SJSA1 (cell line): Measurements from ENCODE around the gene DOK4. TPM values are rescaled to one million over a fixed set of nuclear protein-coding genes. Genes with fewer than 3 reads are reported as not detected.

ENCODE experiments used
- DNase-seq, 2 experiments: peaks; one replicate each; pipeline ENCODE4 v3.0.0-alpha.2; 2015 to 2020; ENCODE audit warnings: low spot score in 2 of 2, low read depth in 1 of 2
- H3K27ac ChIP-seq: fragments of 250-450 bp; sonication (Bioruptor Pico); 2 replicates; pipeline ENCODE4 v1.5.1; 2020; ENCODE audit warnings: mild to moderate bottlenecking, moderate library complexity
- H3K27me3 ChIP-seq: fragments of 250-450 bp; sonication (Bioruptor Pico); replicated peaks from 2 replicates; pipeline ENCODE4 v1.5.1; 2020; ENCODE audit warnings: mild to moderate bottlenecking, moderate library complexity
- H3K36me3 ChIP-seq: fragments of 250-450 bp; sonication (Bioruptor Pico); 2 replicates; pipeline ENCODE4 v1.5.1; 2020; ENCODE audit warnings: mild to moderate bottlenecking
- H3K4me1 ChIP-seq: fragments of 250-450 bp; sonication (Bioruptor Pico); replicated peaks from 2 replicates; pipeline ENCODE4 v1.6.1; 2021; ENCODE audit warnings: mild to moderate bottlenecking
- H3K4me3 ChIP-seq: fragments of 250-450 bp; sonication (Bioruptor Pico); 2 replicates; pipeline ENCODE4 v1.5.1; 2020; ENCODE audit warnings: mild to moderate bottlenecking
- H3K9me3 ChIP-seq: fragments of 250-450 bp; sonication (Bioruptor Pico); replicated peaks from 2 replicates; pipeline ENCODE4 v1.5.1; 2020; ENCODE audit warnings: mild to moderate bottlenecking
- total RNA-seq: library from RNA; depleted of rRNA; stranded (reverse); fragments of >200 nt; shearing (Covaris generic); gene quantifications from 2 replicates; pipeline ENCODE4 v1.2.3, GENCODE V29; 2014

The DOK4 gene
- total RNA-seq, 1 experiment from 2014 or later: 5.6 TPM

DNA sequence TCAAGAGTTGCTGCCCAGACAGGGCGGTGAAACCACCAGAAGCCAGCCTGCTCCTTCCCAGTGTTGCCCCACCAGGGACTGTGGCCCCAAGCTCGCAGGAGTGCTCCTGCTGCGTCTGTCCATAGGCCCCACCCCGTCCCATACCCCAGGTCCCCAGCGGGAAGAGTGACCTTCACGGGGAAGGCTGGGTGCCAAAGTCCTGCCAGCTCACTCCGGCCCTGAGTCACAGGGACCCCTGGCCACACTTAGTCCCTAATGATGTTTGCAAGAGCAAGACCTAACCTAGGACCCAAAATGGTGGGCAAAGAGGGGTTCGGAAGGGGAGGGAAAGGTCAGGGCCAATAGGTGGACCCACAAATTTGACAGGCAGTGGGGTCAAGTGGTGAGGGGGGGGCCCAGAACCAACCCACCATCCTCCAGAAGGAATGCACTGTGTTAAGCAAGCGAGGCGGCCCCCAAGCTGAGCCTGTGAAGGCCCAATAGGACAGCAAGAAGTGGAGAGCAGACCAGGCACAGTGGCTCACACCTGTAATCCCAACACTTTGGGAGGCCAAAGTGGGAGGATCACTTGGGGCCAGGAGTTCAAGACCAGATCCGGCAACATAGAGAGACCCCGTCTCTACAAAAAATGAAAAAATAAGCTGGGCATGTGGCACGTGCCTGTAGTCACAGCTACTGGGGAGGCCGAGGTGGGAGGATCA, 3.3 kb downstream of the DOK4 start:
- peak in 1 of 2 experiments; percentile 41 for DNase-seq
- no peaks in the 10 kb centered on the region for H3K9me3 ChIP-seq
- H3K27ac ChIP-seq: no peak overlapping the region
- H3K4me1 ChIP-seq: peaks cover 18% of the 10 kb centered on the region
- no peak overlapping the region for H3K4me3 ChIP-seq
- H3K27me3 ChIP-seq: no peaks in the 10 kb centered on the region
- no peaks in the 10 kb centered on the region for H3K36me3 ChIP-seq

DNA sequence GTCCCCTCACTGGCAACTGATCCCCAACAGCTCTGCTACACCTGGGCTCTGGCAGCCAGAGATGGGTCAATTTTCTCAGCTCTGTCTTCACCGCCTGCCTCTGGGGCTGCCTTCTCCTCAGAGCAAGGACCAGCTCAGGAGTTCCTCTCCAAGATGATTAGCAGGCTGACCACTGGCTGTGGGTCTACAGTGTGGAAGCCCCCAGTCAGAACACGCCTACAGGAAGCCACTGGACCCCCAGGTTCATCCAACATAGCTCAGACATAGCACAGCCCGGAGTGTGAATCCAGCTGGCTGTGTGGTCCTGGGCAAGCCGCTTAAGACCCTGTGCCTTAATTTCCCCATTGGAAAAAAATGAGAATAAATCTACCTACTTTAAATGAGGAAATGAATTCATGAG, 4.9 kb downstream of the DOK4 start:
- H3K27me3 ChIP-seq: no peaks in the 10 kb centered on the region
- H3K27ac ChIP-seq: no peak overlapping the region
- peaks cover 14% of the 10 kb centered on the region for H3K4me1 ChIP-seq
- no peak overlapping the region for H3K4me3 ChIP-seq
- no peak for DNase-seq
- no peaks in the 10 kb centered on the region for H3K9me3 ChIP-seq
- no peaks in the 10 kb centered on the region for H3K36me3 ChIP-seq

DNA sequence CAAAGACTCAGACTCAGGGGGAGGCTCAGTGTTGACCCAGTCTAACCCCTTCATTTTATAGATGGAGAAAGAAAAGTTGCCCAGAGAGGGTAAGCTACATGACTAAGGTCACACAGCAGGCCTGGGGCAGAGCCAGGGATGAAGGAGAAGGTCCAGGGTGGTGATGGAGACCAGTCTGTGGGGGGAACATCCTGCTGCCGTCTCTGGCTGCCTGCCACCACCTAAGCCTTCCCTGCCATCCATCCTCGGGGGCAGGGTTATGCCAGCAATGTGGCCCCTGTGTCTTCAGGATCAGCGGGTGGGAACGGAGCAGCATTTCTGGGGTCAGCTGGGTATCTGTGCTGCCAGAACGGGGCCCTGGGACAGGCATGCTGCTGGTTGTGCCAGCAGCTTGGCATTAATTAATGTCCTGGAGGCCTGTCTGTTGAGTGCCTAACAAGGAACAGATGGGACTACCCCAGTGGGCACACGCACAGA, 5.5 kb downstream of the DOK4 start:
- Histone ChIP-seq H3K4me1 (peaks cover 9% of the 10 kb centered on the region), H3K36me3 (no peaks in the 10 kb centered on the region), H3K4me3 (no peak overlapping the region), H3K27me3 (no peaks in the 10 kb centered on the region), H3K9me3 (no peaks in the 10 kb centered on the region), H3K27ac (no peak overlapping the region)
- DNase-seq: no peak

DNA sequence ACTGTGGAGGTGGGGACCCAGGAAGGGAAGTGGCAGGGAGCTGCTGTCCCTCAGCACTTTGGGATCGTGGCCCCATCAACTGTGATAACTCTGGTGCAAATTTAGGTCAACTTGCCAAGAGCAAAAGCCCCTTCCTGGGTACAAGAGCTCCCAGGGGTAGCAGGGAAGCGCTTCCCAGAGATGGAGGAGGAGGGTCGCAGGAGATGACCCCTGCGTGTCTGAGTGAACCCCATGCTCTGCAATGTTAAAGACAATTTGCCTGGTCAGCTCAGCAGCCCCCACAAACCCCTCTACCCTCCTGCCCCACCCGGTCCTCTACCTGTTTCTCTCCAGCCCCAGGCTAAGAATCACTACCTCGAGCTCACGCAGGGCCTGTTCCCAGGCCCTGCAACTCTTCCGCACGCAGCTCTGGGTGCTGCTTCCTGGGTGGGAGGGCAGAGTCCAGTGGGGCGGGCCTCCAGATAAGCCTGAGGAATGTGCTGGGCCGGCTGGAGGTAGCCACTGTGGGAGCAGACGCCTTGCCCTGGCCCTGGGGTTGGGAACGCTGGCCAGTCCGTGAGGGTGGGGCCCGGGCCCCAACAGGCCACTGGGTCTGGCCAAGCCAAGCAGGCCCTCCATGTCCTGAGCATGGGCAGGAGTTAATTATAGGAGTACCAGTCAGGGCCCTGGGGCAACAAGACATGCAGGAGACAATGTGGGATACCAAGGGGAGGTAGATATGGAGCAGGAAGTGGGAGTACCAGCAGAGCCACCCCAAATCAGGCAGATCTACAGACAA, 6.1 kb downstream of the DOK4 start:
- Histone ChIP-seq H3K27ac (no peak overlapping the region), H3K27me3 (no peaks in the 10 kb centered on the region), H3K4me3 (no peak overlapping the region), H3K36me3 (no peaks in the 10 kb centered on the region), H3K4me1 (peaks cover 4% of the 10 kb centered on the region; the same call in 1 of the 2 replicates), H3K9me3 (no peaks in the 10 kb centered on the region)
- no peak for DNase-seq

DNA sequence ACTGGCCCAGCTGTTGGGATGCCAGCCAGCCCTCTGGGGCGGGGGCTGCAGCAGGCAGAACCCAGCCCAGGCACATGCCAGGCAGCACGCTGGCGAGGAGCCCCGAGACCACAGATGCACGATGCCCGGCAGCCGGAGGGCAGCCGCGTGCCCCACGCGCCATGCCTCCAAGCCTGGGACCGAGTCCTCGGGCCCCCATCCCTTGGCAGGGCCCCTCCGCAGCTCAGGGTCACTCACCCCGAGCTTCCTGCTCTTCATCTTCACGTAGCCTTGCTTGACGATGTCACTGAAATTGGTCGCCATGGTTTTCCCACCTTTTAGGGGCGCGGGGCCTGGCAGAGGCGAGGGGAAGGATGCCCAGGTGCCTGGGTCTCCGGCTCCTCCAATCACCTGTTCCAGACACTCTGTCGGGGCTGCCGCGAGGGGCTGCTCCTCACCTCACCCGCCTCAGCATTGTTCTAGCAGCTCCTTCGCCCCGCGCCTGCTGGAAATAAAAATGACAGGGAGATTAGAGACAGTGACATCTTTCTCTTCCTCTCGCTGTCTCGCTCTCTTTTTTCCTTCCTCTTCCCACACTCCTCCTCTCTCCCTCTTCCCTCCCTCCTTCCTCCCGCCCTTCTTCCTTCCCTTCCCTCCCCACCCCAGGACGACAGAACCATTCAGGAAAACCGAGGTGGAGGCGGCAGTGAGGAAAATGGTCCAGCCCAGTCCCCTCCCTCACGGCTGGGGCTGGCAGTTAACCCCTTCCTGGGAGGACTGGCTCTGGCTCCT, 6.9 kb downstream of the DOK4 start:
- Histone ChIP-seq H3K27me3 (no peaks in the 10 kb centered on the region), H3K27ac (no peak overlapping the region), H3K9me3 (no peaks in the 10 kb centered on the region), H3K4me1 (peaks cover 4% of the 10 kb centered on the region; the same call in 1 of the 2 replicates), H3K36me3 (peaks cover 2% of the 10 kb centered on the region; the same call in 1 of the 2 replicates), H3K4me3 (no peak overlapping the region)
- DNase-seq: no peak

DNA sequence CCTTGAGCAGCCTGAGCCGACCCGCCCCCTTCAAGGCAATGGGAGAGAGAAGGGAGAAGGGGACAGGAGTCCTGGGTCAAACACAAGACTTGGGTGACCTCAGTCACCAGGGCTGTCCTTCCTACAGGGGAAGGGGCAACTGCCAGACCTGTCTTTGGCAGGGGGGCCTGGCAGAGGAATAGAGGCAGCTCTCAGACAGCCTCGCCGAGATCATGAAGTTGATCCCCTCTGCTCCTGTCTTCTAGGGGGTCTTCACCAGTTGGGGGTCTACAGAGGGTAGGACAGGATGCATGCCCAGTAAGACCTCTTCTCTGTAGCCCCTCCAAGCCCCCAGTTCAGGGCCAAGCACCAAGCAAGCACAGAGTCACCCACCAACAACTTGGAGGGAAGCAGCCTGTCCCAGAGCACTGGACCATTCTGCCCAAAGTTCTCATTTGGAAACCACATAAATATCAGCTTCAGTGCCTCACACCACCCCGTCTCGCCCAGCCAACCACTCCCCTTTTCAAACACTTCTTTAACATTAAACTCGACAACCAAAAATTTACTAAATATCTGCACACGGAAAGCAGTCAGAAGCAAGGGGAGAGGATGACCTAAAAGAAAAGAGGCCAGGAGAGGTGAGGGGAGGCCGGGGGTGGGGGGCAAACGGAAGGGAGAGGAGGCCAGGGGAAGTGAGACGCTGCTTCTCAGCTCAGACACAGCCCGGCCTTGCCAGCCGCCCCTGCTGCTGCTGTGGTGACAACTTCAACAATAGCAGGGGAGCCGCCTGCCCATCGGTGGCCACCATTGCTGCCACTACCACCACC, 7.7 kb downstream of the DOK4 start:
- no peak for DNase-seq
- Histone ChIP-seq H3K4me3 (no peak overlapping the region), H3K27ac (no peak overlapping the region), H3K36me3 (peaks cover 2% of the 10 kb centered on the region; the same call in 1 of the 2 replicates), H3K9me3 (no peaks in the 10 kb centered on the region), H3K4me1 (peaks cover 4% of the 10 kb centered on the region; the same call in 1 of the 2 replicates), H3K27me3 (no peaks in the 10 kb centered on the region)

DNA sequence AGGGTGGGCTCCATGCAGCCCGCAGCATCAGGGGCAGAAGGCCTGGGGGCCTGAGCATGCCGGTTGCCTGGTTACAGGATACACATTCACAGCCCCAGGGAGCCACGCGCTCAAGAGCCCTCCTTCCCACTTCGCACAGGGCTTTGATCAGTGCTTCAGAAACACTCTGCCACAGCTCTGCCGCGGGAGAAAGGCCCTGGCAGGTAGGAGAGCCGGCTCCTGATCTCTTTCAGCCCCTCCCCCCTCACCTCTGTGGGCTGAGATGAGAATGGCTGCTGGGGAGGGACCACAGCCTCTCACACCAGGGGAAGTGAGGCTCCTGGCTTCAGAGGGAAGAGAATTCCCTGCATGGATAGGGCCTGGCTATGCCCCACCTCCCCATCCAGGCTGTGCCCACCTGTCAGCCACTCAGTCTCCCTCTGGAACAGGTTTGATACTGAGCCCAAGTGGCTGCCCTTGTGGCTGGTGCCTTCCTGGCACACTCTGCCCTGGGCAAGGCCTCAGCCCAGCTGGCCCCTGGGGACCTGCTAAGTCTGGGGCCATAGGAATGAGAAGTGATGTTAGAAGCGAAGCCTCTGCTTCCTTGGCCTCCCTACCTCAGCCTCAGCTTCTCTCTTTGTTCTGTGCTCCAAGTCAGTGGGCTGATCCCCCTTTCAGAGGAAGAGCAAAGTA, 8.6 kb downstream of the DOK4 start:
- H3K4me1 ChIP-seq: peaks cover 4% of the 10 kb centered on the region; the same call in 1 of the 2 replicates
- H3K27ac ChIP-seq: no peak overlapping the region
- peaks cover 9% of the 10 kb centered on the region for H3K36me3 ChIP-seq

DNA sequence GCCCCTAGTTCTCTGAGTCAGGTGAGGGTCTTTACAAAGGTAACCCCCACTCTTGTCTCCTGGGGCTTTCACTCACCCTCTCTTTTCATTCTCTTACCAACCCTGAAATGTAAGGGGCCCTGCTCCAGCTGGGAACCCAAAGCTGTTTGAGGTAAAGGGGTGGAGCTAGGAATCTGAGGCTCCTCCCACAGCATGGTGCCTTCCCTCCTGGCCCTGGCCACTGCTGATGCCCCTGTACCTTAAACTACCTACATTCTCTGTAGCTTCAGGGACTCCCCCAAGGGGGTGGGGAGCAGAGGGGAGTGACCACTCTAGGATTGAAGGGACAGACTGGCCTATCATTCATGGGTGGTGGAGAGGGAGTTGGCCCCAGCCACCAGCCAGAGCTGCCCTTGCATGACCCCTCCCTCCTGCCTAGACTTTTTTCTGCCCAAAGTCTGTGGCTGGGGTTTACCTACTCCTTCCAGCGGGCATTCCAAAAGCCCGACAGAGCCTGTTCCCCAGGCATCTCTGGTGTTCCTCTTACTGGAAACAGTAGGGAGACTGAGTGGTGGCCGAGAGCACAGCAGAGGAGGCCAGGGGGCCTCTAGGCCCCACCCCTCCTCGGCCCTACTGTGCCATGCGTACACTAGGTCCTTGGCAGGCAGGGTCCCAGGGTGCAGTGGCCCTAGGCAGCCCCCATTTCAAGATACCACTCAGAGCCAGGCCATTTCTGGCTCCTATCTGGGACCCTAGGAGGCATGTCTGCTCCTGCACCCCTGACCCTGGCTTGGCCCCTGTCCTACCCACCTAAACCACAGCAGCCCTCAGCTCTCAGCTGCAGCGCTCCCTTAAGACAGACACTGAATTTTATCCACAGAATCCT, 9.5 kb downstream of the DOK4 start:
- no peak for DNase-seq
- no peaks in the 10 kb centered on the region for H3K9me3 ChIP-seq
- H3K4me1 ChIP-seq: peaks cover 4% of the 10 kb centered on the region; the same call in 1 of the 2 replicates
- no peak overlapping the region for H3K4me3 ChIP-seq
- peaks cover 18% of the 10 kb centered on the region for H3K36me3 ChIP-seq
- H3K27ac ChIP-seq: no peak overlapping the region
- no peaks in the 10 kb centered on the region for H3K27me3 ChIP-seq

More for the DNA sequence above, 8.6 kb downstream of the DOK4 start:
- DNase-seq: no peak
- no peak overlapping the region for H3K4me3 ChIP-seq
- no peaks in the 10 kb centered on the region for H3K27me3 ChIP-seq
- no peaks in the 10 kb centered on the region for H3K9me3 ChIP-seq

DNA sequence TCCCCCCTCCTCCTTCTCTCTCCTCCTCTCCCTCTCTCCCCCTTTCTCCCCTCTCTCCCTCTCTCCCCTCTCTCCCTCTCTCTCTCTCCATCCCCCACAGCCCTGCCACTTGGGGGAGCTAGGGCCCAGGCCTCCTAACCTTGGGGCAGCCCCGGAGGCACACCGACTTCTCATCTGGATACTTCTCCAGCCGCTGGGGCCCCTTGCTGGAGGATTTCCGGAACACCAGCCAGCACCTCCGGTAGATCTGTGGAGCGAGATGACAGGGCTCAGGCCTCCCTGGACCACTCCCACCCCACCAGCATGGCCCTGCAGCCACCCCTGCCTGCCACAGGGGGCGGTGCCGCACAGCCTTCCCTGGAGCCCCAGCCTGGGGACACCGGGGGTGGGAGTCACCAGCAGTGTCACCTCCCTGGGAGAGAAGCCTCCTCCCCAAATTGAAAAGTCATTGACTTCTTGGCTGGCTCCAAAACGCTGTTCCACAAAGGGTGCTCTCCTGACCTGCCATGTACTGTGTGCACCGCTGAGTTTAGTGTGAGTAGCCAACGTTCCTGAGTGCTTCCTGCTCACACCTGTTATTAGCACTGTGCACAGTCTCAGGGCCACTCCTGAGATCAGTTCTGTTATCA, 10.5 kb downstream of the DOK4 start:
- Histone ChIP-seq H3K27ac (no peak overlapping the region), H3K4me1 (peaks cover 4% of the 10 kb centered on the region; the same call in 1 of the 2 replicates), H3K36me3 (peaks cover 25% of the 10 kb centered on the region), H3K9me3 (no peaks in the 10 kb centered on the region), H3K27me3 (no peaks in the 10 kb centered on the region), H3K4me3 (no peak overlapping the region)
- no peak for DNase-seq

DNA sequence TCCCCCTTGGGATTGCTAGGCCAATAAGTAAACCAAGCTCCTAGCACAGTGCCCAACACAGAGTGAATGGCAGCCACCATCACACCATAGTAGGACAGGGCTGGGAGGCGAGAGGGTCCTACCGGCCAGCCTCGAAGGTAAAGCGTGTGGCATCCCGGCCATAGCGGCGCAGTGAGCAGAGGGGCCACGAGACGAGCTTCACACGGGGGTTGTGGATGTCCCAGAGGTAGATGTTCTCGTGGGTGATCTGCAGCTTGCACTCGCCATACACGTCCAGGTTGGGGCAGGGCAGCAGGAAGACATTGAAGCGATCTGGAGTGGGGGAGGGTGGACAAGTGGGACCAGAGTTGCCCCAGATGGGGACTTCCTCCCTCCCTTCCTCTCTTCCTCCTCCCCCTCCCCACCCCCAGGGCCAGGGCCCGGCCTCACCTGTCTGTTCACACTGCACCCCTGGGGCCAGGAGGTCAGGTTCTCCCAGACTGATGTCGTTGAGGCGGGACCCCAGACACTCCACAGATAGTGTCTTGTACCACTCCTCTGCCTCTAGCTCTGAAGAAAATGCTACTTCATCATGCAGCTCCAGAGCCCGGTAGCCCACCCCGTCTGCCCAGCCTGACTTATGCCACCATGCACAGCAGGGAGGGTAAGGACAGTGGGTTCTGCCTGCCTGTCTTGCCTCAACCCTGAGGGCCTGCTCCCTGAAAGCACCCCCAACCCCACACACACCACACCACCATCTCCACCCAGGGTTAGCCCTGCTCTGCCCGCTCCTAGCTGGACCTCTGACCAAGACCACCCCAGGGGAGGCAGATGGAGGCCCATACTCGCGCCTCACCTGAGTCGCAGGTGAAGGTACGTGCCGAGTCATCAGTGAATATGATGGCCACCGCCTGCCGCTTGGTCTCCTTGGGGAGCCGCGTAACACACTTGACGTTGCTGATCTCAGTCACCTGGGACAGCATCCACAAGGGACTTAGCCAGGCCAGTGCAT, 11.3 kb downstream of the DOK4 start:
- no peak overlapping the region for H3K27ac ChIP-seq
- peaks cover 34% of the 10 kb centered on the region for H3K36me3 ChIP-seq
- no peak for DNase-seq
- H3K4me3 ChIP-seq: no peak overlapping the region
- H3K27me3 ChIP-seq: no peaks in the 10 kb centered on the region
- H3K4me1 ChIP-seq: no peaks in the 10 kb centered on the region
- no peaks in the 10 kb centered on the region for H3K9me3 ChIP-seq

DNA sequence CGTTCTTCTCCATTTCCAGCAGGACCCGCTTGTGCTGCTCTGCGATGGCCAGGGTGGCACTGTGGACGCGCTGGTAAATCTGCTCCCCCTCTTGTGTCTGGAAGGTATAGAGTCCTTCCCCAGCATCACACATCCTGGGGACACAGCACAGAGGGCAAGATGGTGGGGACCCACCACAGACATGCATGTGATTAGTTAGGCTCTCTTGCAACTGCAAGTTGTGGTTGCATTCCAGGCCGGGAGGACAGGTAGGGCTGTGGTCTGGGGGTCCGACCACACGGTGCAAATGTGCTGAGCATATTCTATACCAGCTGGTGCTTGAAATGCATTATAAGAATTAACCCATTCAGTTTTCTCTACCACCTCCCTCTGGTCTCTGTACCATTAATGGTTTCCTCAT, 12.4 kb downstream of the DOK4 start:
- Histone ChIP-seq H3K9me3 (no peaks in the 10 kb centered on the region), H3K36me3 (peaks cover 44% of the 10 kb centered on the region), H3K27ac (no peak overlapping the region), H3K4me1 (no peaks in the 10 kb centered on the region), H3K27me3 (no peaks in the 10 kb centered on the region), H3K4me3 (no peak overlapping the region)
- no peak for DNase-seq
